ENCODE results near the gene AP4M1.
"Not testable (repeated sequence)": the region's sequence is repeated elsewhere in the genome, so short reads cannot be mapped to it uniquely, and the experiment has no call there.

AP4M1 gene

DNA sequence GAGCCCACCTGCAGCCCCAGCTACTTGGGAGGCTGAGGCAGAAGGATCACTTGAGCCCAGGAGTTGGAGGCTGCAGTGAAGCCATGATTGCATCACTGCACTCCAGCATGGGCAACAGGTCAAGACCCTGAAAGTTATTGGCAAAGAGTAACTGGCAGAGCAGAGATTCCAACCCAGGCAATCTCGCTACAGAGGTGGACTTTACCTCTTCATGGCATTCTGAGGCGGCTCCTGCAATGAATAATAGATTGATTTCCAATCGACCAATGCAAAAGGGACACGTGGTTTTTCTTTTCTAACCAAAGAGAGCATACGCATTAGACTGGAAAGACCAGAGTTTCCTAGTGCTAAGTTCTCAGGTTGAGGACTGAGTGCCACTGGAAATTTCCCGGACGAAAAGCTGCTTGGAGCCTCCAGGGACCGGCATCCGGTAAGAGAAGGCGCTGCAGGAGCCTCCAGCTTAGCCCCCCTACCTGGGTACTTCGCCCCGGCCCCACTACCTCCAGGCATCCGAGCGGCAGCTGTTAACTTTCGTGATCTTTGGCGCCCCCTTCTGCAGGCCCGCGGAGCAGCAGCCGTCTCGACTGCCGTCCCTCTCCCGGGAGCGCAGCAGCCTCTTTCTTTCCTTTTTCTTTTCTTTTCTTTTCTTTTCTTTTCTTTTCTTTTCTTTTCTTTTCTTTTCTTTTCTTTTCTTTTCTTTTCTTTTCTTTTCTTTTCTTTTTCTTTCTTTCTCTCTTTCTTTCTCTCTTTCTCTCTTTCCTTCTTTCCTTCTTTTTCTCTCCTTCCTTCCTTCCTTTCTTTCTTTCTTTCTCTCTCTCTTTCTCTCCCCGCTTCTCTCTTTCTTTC lies 29.4 kb downstream of the AP4M1 start:
- DNase-seq (ENCODE audit: low read depth in 1 of 2, low spot score in 1 of 2) = peak; percentile 72 to 74

DNA sequence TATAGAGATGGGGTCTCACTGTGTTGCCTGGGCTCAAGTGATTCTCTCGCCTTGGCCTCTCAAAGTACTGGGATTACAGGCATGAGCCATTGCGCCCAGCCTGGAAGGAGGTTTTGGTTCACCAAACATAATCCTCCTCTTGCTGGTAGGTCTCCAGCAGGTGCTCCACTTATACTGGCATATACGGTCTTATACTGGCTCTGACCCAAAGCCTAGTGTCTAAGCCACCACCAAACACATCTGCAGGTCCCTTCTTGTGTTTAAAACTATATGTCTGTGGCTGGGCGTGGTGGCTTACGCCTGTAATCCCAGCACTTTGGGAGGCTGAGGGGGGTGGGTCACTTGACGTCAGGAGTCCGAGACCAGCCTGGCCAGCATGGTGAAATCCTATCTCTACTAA lies 30.7 kb downstream of the AP4M1 start:
- DNase-seq (ENCODE audit: low read depth in 1 of 2, low spot score in 1 of 2) = no peak

DNA sequence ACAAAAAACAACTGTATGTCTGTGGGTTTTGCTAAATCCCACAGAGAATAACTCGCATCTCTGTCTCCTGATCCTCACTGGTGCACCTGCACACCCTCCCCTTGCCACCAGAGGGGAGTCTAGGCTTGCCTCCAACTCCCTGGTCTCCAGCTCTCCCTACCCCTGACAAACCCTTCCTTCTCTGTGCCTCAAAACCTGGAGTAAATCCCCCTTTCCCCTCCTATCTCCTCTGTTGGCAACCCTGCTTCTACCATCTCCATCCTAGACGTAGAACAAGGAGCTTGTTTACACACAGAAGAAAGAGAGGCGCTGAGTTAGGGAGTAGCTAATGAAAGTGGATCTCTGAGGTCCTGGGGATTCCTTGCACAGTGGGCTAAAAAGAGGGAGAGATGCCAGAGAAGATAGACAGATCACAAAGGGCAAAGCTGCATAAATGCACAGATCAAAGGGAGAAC lies 31.3 kb downstream of the AP4M1 start:
- DNase-seq (ENCODE audit: low read depth in 1 of 2, low spot score in 1 of 2) = peak in 1 of 2 donors; percentile 30

GRCh38 chr7:100137851-100138760 lies 36.7 kb downstream of the AP4M1 start:
- no peak for DNase-seq (ENCODE audit: low read depth in 1 of 2, low spot score in 1 of 2)

DNA sequence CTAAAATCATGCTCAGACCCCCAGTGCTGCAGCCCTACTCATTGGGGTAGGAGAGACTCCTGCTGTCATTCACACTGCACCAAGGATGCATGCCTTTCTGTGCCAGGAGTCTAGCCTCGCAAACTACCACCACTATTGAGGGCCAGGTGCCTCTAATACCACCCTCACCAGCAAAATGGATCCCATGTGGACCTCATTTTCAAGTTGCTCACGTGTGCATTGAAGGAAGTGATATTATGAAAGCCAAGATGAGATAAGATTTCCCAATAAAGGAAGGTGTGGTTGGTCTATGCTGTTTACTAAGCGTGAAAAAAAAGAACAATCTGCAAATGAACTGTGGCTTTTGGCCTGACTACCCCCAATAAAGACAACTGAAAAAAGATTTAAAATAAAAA lies 40.1 kb downstream of the AP4M1 start:
- DNase-seq (ENCODE audit: low read depth in 1 of 2, low spot score in 1 of 2) = no peak

DNA sequence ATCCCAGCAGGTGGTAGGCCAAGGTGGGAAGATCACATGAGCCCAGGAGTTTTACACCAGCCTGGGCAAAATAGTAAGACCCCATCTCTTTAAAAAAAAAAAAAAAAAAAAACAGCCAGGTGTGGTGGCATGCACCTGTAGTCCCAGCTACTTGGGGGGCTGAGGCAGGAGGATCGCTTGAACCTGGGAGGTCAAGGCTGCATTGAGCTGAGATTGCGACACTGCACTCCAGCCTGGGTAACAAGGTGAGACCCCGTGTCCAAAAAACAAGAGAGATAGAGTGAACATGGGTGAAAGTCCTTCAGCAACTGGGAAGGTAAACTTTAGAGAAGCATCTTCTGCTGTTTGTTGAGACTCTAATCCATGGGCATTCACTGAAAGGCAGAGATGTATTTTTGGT lies 41.0 kb downstream of the AP4M1 start:
- no peak for DNase-seq (ENCODE audit: low read depth in 1 of 2, low spot score in 1 of 2)

DNA sequence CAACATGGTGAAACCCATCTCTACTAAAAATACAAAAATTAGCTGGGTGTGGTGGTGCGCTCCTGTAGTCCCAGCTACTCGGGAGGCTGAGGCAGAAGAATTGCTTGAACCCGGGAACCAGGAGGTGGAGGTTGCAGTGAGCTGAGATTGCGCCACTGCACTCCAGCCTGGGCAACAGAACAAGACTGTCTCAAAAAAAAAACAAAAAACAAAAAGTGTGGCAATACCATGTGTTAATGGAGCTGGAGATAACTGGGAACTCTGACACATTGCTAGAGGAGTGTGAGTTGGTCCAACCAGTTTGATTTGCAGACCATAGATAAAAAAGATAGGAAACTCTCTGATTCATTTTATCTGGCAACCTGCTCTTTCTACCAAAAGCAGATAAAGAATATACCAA lies 44.9 kb downstream of the AP4M1 start:
- not testable (repeated sequence) for DNase-seq (ENCODE audit: low read depth in 1 of 2, low spot score in 1 of 2)

DNA sequence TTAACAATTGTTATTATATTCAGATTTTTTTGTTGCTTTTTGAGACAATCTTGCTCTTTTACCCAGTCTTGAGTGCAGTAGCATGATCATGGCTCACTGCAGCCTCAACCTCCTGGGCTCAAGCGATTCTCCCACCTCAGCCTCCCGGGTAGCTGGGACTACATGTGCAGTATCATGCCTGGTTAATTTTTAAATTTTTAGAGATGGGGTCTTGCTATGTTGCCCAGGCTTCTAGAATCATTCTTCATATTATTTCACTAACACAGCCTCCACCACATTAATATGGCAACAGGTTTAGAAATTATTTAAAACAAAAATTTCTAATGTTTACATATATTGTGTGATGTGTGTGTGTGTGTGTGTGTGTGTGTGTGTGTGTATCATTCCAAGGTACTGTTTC lies 45.8 kb downstream of the AP4M1 start:
- no peak for DNase-seq (ENCODE audit: low read depth in 1 of 2, low spot score in 1 of 2)

- DNase-seq (ENCODE audit: low read depth in 1 of 2, low spot score in 1 of 2) = no peak
These were observed 46.7 kb downstream of the AP4M1 start for GRCh38 chr7:100148225-100148558.

DNA sequence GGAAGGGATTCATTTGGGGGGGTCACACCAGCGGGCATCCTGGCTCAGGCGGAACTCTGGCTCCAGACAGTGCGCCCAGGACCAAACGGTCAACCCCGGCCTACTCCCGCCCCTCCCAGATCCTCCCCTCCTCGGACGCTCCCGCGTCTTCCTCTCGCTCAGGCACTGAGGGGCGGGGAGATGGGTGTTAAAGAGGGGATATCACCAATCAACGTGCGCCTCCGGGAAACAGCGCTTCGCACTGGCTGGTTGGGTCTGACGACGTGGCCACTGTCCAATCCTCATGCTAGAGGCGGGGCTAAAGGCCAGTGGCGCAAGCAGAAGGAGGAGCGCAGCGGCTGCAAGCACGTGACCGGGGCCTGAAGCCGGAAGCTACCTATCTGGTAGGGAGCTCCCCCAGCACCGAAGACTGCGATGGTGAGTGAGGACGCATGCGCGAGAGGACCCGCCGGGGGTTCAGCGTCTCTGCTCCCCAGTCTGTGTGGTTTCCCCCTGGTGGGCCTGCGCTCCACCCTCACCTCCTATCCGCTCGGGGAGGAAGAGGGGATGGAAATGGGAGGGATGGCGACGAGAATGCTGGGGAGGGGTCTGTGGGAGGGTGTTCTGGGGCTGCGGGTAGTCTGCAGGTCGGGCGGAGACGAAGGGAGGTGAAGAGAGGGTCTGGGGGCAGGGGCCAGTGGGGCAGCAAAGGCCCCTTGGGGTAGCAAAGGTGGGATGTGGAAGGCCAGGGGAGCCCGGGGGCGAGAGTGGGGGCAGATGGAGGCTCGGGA lies 47.3 kb downstream of the AP4M1 start, which contains the start of gene LAMTOR4:
Gene LAMTOR4, plus strand, starts transcription at position 360 of the 770 bp plus-strand sequence. Its CDS starts 55 bp downstream, at position 415.
- peak; percentile 88 to 98 for DNase-seq (ENCODE audit: low read depth in 1 of 2, low spot score in 1 of 2)

DNA sequence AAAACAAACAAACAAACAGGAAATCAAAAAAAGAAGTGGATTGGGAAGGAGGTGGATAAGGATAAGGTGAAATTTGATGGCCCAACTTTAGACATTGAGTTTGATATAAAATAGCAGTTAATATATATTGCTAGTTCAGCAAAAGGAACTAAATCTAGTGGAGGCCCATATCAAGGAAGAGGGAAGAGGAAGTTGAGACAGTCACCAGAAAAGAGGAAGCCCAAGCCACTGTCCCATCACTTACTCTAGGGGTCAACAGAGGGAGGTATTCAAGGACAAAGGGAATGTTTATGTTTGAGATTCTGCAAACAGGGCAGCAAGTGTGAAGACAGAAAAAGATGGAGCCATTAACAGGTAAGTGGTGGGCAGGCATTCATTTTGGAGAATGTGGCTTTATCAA lies 51.0 kb downstream of the AP4M1 start:
- no peak for DNase-seq (ENCODE audit: low read depth in 1 of 2, low spot score in 1 of 2)

- DNase-seq (ENCODE audit: low read depth in 1 of 2, low spot score in 1 of 2) = no peak
These were observed 51.7 kb downstream of the AP4M1 start for GRCh38 chr7:100152937-100153666.

DNA sequence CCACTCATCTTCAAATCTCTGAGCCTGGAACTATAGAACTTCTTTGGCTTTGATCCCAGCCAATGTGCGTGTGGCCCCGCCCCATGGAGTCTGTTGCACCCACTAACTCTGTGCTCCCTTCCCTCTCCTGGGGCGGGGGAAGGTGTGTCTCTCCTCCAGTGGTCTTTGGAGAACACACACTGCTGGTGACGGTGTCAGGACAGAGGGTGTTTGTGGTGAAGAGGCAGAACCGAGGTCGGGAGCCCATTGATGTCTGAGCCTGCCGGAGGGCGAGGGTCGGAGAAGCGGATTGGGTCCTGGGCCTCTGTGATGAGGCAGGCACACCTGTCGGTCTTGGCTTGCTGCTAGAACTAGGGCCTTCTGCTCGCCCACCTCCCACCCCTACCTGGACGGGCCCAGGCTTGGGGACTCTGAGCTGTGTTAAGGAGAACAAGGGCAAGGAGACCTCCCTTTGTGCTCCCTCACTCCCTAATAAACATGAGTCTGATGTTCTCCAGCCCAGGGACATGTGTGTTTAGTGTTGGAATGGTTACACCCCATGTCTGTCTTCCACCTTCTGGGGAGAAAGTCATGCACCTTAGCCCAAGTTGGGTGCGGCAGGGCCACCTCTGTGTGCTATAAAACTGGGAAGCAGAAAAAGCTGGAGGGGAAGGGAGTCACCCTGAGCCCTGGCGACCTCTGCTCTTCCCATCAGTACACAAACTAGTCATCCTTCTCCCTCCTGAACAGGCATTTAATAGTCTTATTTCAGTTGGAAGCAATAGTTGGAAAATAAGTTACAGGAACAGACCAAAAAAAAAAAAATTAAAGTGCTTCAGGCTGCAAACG lies 52.5 kb downstream of the AP4M1 start:
- no peak for DNase-seq (ENCODE audit: low read depth in 1 of 2, low spot score in 1 of 2)

- DNase-seq (ENCODE audit: low read depth in 1 of 2, low spot score in 1 of 2) = no peak
These were observed 53.4 kb downstream of the AP4M1 start for GRCh38 chr7:100154651-100155491.

- DNase-seq (ENCODE audit: low read depth in 1 of 2, low spot score in 1 of 2) = no peak
These were observed 54.3 kb downstream of the AP4M1 start for GRCh38 chr7:100155553-100156317.

- DNase-seq (ENCODE audit: low read depth in 1 of 2, low spot score in 1 of 2) = no peak
These were observed 55.1 kb downstream of the AP4M1 start for GRCh38 chr7:100156331-100157068.

GRCh38 chr7:100157069-100157333 lies 55.6 kb downstream of the AP4M1 start:
- DNase-seq (ENCODE audit: low read depth in 1 of 2, low spot score in 1 of 2) = no peak

Data from activated CD4-positive, alpha-beta T cell treated with anti-CD3 and anti-CD28 coated beads, Interleukin-2, amount 50 U/mL, for 24 hours (primary cell).